ENCODE measurements around the gene BAIAP2.

DNA sequence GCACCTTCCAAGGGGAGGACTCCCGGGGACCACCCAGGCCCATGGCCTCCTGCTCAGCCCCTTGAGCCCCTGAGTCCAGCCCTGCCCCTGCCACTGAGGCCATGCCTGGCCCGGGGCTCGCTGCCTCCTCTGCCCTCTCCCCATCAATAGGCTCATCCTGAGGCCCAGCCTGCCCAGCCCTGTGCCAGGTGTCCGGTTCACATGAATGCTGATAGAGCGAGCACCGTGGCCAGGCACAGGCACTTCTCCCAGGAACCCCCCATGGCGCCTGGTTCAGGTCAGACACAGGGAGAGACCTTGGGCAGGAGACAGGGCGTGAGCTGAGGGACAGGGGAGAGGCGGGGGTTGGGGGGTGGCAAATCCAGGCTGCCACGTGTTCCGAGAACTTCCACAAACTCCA is 127.5 kb downstream of the BAIAP2 start:
- TF ChIP-seq POLR2A (IDR thresholded peaks at IDR 0.05; ENCODE audit: low read depth, low read length): no peak
- TF ChIP-seq, protein P1, sequence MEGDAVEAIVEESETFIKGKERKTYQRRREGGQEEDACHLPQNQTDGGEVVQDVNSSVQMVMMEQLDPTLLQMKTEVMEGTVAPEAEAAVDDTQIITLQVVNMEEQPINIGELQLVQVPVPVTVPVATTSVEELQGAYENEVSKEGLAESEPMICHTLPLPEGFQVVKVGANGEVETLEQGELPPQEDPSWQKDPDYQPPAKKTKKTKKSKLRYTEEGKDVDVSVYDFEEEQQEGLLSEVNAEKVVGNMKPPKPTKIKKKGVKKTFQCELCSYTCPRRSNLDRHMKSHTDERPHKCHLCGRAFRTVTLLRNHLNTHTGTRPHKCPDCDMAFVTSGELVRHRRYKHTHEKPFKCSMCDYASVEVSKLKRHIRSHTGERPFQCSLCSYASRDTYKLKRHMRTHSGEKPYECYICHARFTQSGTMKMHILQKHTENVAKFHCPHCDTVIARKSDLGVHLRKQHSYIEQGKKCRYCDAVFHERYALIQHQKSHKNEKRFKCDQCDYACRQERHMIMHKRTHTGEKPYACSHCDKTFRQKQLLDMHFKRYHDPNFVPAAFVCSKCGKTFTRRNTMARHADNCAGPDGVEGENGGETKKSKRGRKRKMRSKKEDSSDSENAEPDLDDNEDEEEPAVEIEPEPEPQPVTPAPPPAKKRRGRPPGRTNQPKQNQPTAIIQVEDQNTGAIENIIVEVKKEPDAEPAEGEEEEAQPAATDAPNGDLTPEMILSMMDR (IDR thresholded peaks at IDR 0.05; ENCODE audit: extremely low read depth in 1 of 2, insufficient read depth in 1 of 2, low read depth in 1 of 2, low read length in 2 of 2): no peak
- TF ChIP-seq POLR2AphosphoS5 (IDR thresholded peaks at IDR 0.05; ENCODE audit: insufficient read depth, low read depth, low read length): no peak
- TF ChIP-seq EZH2 (IDR thresholded peaks at IDR 0.05; ENCODE audit: borderline replicate concordance, low read depth, low read length, severe bottlenecking): no peak
- no peak for TF ChIP-seq FOS (IDR thresholded peaks at IDR 0.05; ENCODE audit: borderline replicate concordance, insufficient read depth, low read length)

All from endothelial cell of umbilical vein (primary cell).